NCI-H345 treated with DMSO at 0.1 percent for 48 hours (cell line): ENCODE measurements around the gene PDX1.

Experiments used
- DNase-seq: peaks from one replicate; lab custom pipeline; 2025; ENCODE audit not compliant: unreplicated experiment; lab: John Stamatoyannopoulos, UW

Gene PDX1

DNA sequence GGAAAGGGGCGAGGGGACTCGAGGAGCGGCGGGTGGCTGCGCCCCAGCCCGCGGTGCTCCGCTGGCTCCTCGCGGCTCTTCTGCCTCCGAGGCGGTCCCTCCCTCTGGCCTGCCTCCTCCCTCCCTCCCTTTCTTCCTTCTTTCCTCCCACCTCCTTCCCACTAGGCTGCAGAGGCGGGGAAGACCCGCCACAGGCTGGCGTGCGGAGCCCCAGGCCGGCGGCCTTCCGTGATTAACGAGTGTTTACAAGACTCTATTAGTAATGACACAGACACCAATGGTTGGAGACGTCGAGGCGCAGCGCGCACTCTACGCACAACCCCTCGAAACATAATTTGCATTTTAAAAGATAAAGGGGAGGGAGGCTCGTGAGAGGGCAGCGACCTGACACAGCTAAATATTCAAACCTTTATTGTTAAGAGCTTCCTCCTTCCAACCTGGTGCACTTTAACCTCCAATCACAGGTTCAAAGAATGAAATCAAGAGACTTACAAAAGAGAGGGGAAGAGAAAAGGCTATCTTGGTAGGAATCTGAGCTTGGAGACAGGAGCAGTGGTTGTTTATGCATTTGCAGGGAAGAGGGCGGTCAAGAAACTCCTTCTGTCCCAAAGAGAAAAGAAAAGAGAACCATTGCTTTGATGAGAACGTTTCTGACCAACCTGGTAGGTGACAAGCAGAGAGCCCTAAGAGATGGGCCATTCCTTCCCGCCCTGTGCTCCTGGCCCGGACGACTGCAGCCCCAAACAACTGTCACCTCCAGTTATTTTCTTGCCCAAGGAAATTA is 49.5 kb downstream of the PDX1 start, which contains the start of gene CDX2:
Gene CDX2, minus strand, starts transcription at position 234 of the 784 bp plus-strand sequence. CDS start 309 bp downstream, outside the sequence.
- no peak for DNase-seq

GRCh38 chr13:27969866-27970229 is 50.0 kb downstream of the PDX1 start:
- DNase-seq: no peak

GRCh38 chr13:27970382-27971235 is 50.8 kb downstream of the PDX1 start:
- no peak for DNase-seq

DNA sequence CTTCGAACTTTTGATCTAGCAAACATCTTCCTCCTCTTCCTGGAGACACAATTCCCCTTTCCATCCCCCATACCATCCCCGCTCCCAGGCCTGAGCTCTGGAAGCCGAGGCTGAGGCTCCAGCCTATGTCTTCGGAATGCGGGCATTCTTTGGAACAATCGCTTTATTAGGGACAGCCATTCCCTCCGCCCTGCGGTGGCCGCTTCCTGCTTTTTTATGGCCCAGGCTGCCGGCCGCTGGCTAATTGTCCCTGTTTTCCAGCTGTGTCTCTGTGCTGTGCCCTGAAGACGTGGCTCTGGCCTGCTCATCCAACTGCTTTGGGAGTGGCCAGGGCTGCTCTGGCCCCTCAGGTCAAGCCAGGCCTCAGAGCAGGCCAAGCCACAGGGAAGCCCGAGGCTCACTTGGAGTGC is 51.4 kb downstream of the PDX1 start:
- DNase-seq: no peak

DNA sequence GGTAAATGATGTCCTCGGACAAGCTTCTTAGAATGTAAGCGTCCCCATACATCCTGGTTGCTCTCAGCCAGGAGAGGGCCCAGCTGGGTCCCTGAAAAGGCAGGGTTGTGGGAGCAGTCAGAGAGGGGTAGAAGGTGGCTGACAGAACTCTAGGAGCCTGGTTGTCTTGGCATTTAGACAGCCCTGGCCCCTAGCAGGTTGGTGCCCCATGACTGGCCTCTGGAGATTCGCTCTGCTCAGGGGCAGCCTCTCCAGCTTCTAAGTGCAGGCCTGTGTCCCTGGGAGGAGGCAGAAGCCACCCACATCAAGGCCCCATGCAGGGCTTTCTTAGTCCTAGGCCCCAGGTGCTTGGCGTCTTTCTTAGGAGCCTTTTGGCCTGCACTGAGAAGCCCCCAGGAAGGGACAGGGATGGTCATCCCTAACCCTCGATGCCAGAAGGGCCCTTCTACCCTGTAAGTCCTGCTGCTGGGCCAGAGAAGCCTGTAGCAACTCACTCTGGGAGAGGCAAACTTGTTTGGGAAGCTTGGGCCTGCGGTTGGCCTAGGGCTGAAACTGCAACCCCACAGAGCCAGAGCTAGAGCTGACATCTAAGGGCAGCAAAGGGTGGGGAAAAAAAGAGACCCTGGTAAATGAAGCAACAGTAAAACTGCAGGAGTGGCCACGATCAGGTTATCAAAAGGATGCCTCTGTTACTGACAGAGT is 52.1 kb downstream of the PDX1 start:
- DNase-seq: no peak

- no peak for DNase-seq
Measured at GRCh38 chr13:27972478-27972820, 52.6 kb downstream of the PDX1 start.

DNA sequence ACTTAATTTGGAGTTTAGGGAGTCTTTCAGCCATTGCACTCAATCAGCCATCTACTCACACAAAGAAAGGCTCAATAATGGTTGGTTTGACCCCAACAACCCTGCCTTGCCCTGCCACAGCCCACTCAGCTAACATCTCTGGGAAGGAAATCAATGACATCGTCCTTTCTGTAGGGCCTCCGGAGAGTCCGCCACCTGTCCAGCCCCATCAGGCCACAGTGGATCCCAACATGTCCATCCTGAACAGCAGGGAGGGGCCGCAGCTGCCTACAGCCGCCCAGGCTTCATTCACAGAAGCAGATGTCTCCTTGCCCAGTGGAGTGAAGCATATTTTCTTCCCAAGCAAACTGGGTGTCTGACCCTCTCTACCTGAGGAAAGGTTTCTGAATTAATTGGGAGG is 53.5 kb downstream of the PDX1 start:
- no peak for DNase-seq

DNA sequence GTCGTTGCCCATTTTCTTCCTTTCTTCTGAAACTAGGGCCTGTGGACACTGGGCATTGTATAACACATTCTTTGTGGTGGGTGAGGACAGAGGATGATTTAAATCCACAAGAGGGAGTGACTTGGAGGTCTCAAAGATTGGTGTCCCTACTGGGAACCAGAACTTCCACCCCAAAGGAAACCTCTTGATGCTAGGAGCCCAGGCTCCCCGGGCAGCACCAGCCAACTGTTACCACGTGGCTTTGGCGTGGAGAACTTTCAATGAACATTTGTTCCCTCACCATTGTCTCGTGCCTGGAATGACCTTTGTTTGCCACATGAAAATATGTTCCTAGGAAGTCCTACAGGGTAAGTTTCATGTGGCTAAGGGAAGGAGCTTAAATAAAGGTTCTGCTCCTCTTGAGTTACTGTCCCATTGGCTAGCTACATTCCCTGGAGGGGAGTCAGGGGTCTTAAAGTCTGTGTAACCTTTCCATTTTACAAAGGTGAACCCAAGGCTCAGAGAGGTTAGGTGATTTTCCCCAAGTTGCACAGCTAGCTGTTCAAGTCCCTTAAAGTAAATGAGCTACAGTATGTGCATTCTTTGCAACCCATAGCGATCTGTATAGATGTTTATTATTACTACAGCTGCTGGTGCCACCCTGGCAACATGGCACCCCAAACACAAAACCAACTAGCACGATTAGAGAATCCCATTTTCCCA is 54.3 kb downstream of the PDX1 start:
- no peak for DNase-seq
